HG02852 (cell line): ENCODE data around the gene ADRB1.

ENCODE experiments used
- ATAC-seq: cut with Tn5 transposase; IDR thresholded peaks from one replicate; pipeline ENCODE4 v1.9.1; 2021; ENCODE audit warnings: mild to moderate bottlenecking, moderate library complexity; ENCODE audit not compliant: unreplicated experiment

Gene ADRB1

DNA sequence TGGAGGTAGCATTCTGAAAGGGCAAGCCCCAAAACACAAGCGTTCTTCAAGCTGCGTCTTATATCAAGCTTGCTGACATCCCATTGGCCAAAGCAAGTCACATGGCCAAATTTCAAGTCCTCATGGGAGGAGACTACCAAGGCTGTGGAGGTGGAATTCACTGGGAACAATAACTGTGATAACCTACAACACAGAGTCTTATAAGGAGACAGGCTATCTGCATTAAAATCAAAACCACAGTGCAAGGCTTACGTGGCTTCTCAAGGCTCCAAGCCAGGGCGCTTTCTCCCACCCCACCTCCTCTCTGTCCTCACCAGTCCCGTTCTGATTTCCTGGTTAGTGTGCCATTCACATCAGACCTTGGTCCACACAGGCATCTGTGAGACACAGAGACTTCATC lies 39.4 kb downstream of the ADRB1 start:
- ATAC-seq, result no peak

DNA sequence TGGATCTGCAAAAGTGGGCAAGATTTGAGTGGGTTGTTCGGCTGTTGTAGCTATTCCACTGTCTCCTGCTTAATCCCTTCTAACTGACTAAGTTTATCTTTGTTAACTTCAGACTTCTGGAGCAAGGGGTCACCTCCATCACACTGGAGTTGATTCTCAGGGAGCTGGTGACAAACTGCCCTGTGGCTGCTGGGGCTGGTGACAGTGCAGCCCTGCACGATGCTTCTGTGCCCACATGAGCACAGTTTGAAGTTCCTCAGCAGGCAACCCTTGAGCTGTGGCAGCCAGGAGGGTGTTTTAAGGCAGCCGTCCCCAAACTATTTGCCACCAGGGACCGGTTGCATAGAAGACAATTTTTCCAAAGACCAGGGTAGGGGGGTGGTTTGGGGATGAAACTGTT lies 40.5 kb downstream of the ADRB1 start:
- no peak for ATAC-seq

DNA sequence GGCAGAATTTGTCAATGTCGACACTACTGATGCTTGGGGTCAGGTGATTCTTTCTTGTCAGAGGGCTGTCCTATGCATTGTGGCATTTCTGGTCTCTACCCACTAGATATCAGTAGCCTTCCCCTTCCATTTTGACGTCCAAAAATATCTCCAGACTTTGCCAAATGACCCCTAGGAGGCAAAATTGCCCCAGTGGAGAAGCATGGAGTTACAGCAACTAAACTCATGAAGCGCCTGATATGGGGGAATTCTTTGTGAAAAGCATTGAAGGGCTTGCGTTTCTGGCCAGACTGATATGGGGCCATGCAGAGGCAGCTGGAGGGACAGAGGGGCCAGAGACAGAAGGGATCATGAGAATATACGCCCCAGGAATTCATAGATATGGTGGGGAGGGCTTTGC lies 43.6 kb downstream of the ADRB1 start:
- no peak for ATAC-seq

DNA sequence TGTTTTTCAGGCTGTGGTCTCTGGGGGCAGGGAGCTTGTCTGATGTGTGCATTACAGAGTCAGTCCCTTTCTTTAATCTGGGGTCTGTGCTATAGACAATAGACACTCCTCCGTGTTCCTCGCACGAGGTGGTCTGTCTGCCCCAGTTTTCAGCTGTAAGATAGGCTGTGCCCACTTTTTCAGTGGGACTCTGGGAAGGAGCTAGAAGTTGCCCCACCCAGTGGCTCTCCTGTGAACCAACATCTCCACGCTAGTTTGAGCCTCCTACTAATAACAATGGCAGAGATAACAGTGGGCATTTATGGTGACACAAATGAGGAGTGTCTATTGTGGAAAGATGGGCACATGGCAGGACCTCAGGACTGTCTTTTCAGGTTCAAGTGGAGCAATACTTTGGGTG lies 44.0 kb downstream of the ADRB1 start:
- ATAC-seq, result no peak

DNA sequence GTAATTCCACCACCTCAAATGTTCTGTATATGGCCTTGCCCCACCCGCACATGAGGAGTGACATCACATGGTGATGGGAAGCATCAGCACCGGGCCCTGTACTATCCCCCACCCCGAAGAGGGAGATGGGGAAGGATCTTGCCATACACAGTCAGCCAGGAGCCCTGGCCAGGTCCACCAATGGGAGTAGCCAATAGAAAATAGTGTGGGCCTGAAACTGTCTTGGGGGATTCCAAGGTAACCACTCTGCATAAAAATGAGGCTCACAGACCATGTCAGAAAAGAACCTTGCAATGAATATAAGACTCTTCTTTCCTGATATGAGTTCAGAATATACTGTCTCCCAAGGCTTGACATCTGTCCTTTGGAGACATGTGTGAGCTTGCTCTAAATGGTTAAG lies 51.1 kb downstream of the ADRB1 start:
- ATAC-seq, result peak; percentile 71

DNA sequence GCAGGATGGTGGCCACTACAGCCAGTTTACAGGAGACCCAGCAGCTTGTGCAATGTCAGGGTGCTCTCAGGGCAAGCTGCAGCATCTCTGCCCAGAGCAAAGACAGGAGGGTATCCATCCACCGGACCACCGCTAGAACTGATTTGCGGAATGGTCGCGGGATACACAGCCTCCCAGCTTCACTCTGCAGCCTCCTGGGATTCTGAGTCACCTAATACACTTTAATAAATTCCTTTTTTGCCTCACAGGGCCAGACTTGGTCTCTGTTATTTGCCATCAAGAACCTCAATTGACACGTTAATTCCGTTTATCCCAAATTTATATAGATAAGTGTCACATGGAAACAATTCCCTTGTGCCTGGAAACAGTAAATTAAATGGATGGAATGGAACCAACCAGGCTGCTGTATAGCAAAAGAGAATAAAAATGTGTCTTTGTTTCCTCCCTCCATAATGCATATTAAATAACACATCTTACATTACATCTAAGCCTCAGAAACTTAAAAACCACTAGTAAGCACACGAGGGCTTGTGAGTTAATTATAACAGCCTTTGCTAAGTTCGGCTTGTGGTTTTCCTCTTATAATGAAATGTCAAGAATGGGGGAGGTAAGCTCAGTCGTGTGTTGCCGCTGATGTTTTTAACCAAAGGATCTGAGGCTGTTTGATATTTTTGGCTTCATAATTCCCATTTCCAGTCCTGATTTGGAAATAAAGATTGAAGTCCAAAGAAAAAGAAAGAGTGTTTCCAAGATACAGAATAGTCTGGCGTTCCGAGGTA lies 52.1 kb downstream of the ADRB1 start:
- peak; percentile 50 for ATAC-seq
